ENCODE results near the gene RAMACL. TPM values are rescaled to one million over a fixed set of nuclear protein-coding genes. Genes with fewer than 3 reads are reported as not detected.

Gene RAMACL
- total and polyA plus RNA-seq, 4 experiments from 2014 or later: 0.30 to 0.41 (median 0.40) TPM

DNA sequence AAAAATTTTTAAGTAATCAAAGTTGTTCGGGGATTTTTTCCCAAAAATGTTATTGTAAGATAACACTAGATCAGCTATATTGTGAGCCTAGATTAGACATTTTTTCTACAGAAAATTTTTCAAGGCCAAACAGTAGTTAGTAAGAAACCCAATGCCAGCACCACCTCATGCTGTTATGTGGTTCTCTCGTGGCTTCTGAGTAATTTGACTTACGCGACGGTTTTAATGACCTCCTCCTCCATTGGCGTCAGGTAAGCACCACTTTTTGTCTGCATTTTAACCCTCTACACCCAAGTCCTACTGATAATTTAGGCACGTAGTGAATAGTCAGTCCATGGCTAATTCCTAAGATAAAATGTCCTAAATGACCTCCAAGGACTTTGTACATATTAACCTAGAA, 30.9 kb upstream of the RAMACL start:
- Histone ChIP-seq H3K27me3 (ENCODE audit: insufficient read depth, low read length) (no peaks in the 10 kb centered on the region), H3K4me1 (ENCODE audit: insufficient read depth, low read length) (no peaks in the 10 kb centered on the region), H3K9me3 (ENCODE audit: control insufficient read depth in 1 of 2, low read length in 2 of 2) (no peaks in the 10 kb centered on the region), H3K4me3 (ENCODE audit: low read length in 2 of 2) (no peak overlapping the region), H3K27ac (ENCODE audit: low read depth, low read length) (no peak overlapping the region), H3K36me3 (ENCODE audit: insufficient read depth, low read length) (no peaks in the 10 kb centered on the region)
- intact Hi-C loops (cut with micrococcal nuclease): no loop called here
- Mint-ChIP-seq H3K9me3 (no peaks in the 10 kb centered on the region), H3K27me3 (peaks cover 2 to 8% of the 10 kb centered on the region in 2 donors), H3K27ac (no peak overlapping the region), H3K4me3 (no peak overlapping the region), H3K4me1 (peaks cover 0 to 1% (median 0%) of the 10 kb centered on the region in 4 donors), H3K36me3 (peaks cover 0 to 5% of the 10 kb centered on the region in 2 donors)
- ChIA-PET CTCF (ENCODE audit: partially characterized antibody) (no interaction called here), POLR2A (ENCODE audit: partially characterized antibody) (no interaction called here)
- no peak for DNase-seq

DNA sequence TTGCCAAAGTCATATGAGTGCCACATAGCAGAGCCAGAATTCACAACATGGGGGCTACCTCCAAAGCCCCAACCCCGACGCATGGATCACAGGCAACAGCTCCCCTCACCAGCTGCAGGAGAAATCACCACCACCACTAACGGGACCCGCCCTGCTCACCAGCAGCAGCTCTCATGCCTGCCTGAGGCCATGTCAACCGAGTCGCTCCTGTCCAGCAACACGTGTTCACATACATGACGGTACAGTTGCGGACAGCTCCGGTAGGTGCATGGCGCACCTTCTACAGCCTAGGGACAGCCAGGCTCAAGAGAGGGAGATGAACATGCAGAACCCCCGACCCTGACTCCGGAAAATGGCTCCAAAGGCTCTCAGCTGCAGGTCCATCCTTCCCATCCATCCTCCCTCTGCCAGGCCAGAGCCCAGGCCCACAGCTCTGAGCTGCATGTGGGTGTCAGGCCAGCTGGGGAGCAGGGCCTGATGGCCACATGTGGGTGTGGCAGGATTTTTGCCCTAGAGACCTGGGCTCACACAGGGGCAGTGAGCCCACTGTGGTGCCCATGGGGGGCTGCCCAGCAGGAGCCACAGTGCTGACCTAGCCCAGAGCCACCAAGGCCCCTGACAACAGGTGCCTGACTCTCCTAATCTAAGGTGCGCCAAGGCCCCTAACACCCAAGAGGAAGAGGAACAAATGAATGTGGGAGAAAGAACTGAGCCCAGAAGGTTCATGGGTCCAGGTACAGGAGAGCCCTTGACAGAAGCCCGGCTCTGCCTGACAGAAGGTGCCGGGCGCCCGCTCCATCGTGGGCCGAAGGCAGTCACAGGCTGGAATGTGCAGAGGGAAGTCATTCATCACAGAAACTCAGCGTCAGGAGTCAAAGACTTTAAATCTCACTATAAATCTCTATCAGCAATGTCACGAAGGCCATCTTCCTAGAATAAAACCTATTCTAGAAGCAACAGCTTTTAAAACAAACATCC, 30.1 kb upstream of the RAMACL start:
- Histone ChIP-seq H3K36me3 (ENCODE audit: insufficient read depth, low read length) (no peaks in the 10 kb centered on the region), H3K4me1 (ENCODE audit: insufficient read depth, low read length) (no peaks in the 10 kb centered on the region), H3K27me3 (ENCODE audit: insufficient read depth, low read length) (no peaks in the 10 kb centered on the region), H3K27ac (ENCODE audit: low read depth, low read length) (no peak overlapping the region), H3K9me3 (ENCODE audit: control insufficient read depth in 1 of 2, low read length in 2 of 2) (no peaks in the 10 kb centered on the region), H3K4me3 (ENCODE audit: low read length in 2 of 2) (no peak overlapping the region)
- H3K27me3 Mint-ChIP-seq: peaks cover 0 to 4% of the 10 kb centered on the region in 2 donors
- DNase-seq: no peak
- ChIA-PET POLR2A (ENCODE audit: partially characterized antibody) (no interaction called here), CTCF (ENCODE audit: partially characterized antibody) (no interaction called here)
- no peak overlapping the region for H3K4me3 Mint-ChIP-seq
- peaks cover 0 to 5% of the 10 kb centered on the region in 2 donors for H3K36me3 Mint-ChIP-seq
- intact Hi-C loops (cut with micrococcal nuclease): no loop called here
- no peak overlapping the region for H3K27ac Mint-ChIP-seq
- no peaks in the 10 kb centered on the region for H3K9me3 Mint-ChIP-seq
- H3K4me1 Mint-ChIP-seq: peaks cover 0 to 1% (median 0%) of the 10 kb centered on the region in 4 donors

- H3K27me3 ChIP-seq (ENCODE audit: insufficient read depth, low read length): no peaks in the 10 kb centered on the region
- CTCF ChIA-PET (ENCODE audit: partially characterized antibody): no interaction called here
- no peak overlapping the region for H3K27ac ChIP-seq (ENCODE audit: low read depth, low read length)
These were observed 28.7 kb upstream of the RAMACL start for GRCh38 chr6:166615059-166615770.

DNA sequence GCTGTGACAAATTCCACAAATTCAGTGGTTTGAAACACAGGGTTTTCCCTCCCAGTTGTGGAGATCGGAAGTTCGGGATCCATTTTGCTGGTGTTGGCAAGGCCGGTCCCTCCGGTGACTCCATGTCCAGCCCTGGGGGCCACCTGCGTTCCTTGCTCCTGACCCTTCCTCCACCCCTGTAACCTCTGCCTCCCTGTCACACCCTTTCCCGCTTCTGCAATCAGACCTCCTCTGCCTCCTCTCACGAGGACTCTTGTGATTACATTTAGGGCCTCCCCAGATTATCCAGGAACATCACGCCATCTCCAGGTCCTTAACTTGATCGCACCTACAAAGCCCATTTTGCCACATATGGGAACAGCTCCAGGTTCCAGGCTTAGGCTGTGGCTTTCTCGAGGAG, 28.1 kb upstream of the RAMACL start:
- Mint-ChIP-seq H3K27me3 (no peaks in the 10 kb centered on the region), H3K27ac (no peak overlapping the region), H3K36me3 (peaks cover 0 to 5% of the 10 kb centered on the region in 2 donors), H3K9me3 (no peaks in the 10 kb centered on the region), H3K4me1 (peaks cover 0 to 1% (median 0%) of the 10 kb centered on the region in 4 donors), H3K4me3 (no peak overlapping the region)
- Histone ChIP-seq H3K9me3 (ENCODE audit: control insufficient read depth in 1 of 2, low read length in 2 of 2) (no peaks in the 10 kb centered on the region), H3K27ac (ENCODE audit: low read depth, low read length) (no peak overlapping the region), H3K4me3 (ENCODE audit: low read length in 2 of 2) (no peak overlapping the region), H3K4me1 (ENCODE audit: insufficient read depth, low read length) (no peaks in the 10 kb centered on the region), H3K27me3 (ENCODE audit: insufficient read depth, low read length) (no peaks in the 10 kb centered on the region), H3K36me3 (ENCODE audit: insufficient read depth, low read length) (no peaks in the 10 kb centered on the region)
- CTCF ChIA-PET (ENCODE audit: partially characterized antibody): no interaction called here
- POLR2A ChIA-PET (ENCODE audit: partially characterized antibody): no interaction called here
- no peak for DNase-seq
- intact Hi-C loops (cut with micrococcal nuclease): no loop called here

More at GRCh38 chr6:166615059-166615770, 28.7 kb upstream of the RAMACL start:
- peaks cover 0 to 1% (median 0%) of the 10 kb centered on the region in 4 donors for H3K4me1 Mint-ChIP-seq
- POLR2A ChIA-PET (ENCODE audit: partially characterized antibody): no interaction called here
- no peak overlapping the region for H3K4me3 Mint-ChIP-seq
- no peak for DNase-seq
- H3K9me3 Mint-ChIP-seq: no peaks in the 10 kb centered on the region
- H3K27me3 Mint-ChIP-seq: no peaks in the 10 kb centered on the region
- Histone ChIP-seq H3K9me3 (ENCODE audit: control insufficient read depth in 1 of 2, low read length in 2 of 2) (no peaks in the 10 kb centered on the region), H3K36me3 (ENCODE audit: insufficient read depth, low read length) (no peaks in the 10 kb centered on the region), H3K4me1 (ENCODE audit: insufficient read depth, low read length) (no peaks in the 10 kb centered on the region), H3K4me3 (ENCODE audit: low read length in 2 of 2) (no peak overlapping the region)
- intact Hi-C loops (cut with micrococcal nuclease): no loop called here
- no peak overlapping the region for H3K27ac Mint-ChIP-seq
- H3K36me3 Mint-ChIP-seq: peaks cover 0 to 5% of the 10 kb centered on the region in 2 donors

- Histone ChIP-seq H3K27ac (ENCODE audit: low read depth, low read length) (no peak overlapping the region), H3K4me3 (ENCODE audit: low read length in 2 of 2) (no peak overlapping the region), H3K4me1 (ENCODE audit: insufficient read depth, low read length) (no peaks in the 10 kb centered on the region), H3K27me3 (ENCODE audit: insufficient read depth, low read length) (no peaks in the 10 kb centered on the region), H3K36me3 (ENCODE audit: insufficient read depth, low read length) (no peaks in the 10 kb centered on the region), H3K9me3 (ENCODE audit: control insufficient read depth in 1 of 2, low read length in 2 of 2) (no peaks in the 10 kb centered on the region)
- H3K4me1 Mint-ChIP-seq: peaks cover 0 to 1% (median 0%) of the 10 kb centered on the region in 4 donors
- ChIA-PET CTCF (ENCODE audit: partially characterized antibody) (no interaction called here), POLR2A (ENCODE audit: partially characterized antibody) (no interaction called here)
- H3K36me3 Mint-ChIP-seq: peaks cover 0 to 5% of the 10 kb centered on the region in 2 donors
- H3K27ac Mint-ChIP-seq: no peak overlapping the region
- intact Hi-C loops (cut with micrococcal nuclease): no loop called here
- no peaks in the 10 kb centered on the region for H3K27me3 Mint-ChIP-seq
- no peaks in the 10 kb centered on the region for H3K9me3 Mint-ChIP-seq
- no peak for DNase-seq
- no peak overlapping the region for H3K4me3 Mint-ChIP-seq
These were observed 27.7 kb upstream of the RAMACL start for GRCh38 chr6:166614171-166614583.

DNA sequence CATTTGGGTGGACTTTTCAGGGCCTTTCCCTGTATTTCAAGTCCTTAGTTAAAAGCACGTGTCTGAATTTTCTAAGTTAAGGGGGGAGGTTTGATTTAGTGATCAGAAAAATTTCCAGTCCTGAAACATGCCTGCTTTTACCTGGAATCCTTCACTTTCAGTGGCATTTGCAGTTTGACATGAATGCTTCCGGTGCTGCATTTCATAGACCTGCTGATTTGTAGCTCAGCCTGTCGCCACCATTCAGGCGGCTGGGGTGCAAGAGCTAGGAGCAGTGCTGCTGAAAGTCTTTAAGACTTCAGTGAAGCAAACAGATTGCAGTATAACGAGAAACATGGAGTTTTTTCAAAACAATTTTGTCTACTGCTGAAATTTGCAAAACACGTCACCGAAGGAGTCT, 26.5 kb upstream of the RAMACL start:
- POLR2A ChIA-PET (ENCODE audit: partially characterized antibody): no interaction called here
- Histone ChIP-seq H3K36me3 (ENCODE audit: insufficient read depth, low read length) (no peaks in the 10 kb centered on the region), H3K27ac (ENCODE audit: low read depth, low read length) (no peak overlapping the region), H3K27me3 (ENCODE audit: insufficient read depth, low read length) (no peaks in the 10 kb centered on the region), H3K4me1 (ENCODE audit: insufficient read depth, low read length) (no peaks in the 10 kb centered on the region), H3K9me3 (ENCODE audit: control insufficient read depth in 1 of 2, low read length in 2 of 2) (no peaks in the 10 kb centered on the region), H3K4me3 (ENCODE audit: low read length in 2 of 2) (no peak overlapping the region)
- DNase-seq: no peak
- H3K36me3 Mint-ChIP-seq: no peaks in the 10 kb centered on the region
- no peak overlapping the region for H3K27ac Mint-ChIP-seq
- H3K4me1 Mint-ChIP-seq: peaks cover 0 to 1% (median 0%) of the 10 kb centered on the region in 4 donors
- CTCF ChIA-PET (ENCODE audit: partially characterized antibody): interaction anchor here (0.6 kb wide), 1 partner anchor 140 kb away, joined by 3 read pairs; no protein-coding TSS in a partner anchor
- H3K9me3 Mint-ChIP-seq: no peaks in the 10 kb centered on the region
- intact Hi-C loops (cut with micrococcal nuclease): no loop called here
- no peak overlapping the region for H3K4me3 Mint-ChIP-seq
- H3K27me3 Mint-ChIP-seq: no peaks in the 10 kb centered on the region

GRCh38 chr6:166612471-166612881, 26.0 kb upstream of the RAMACL start:
- Mint-ChIP-seq H3K27me3 (no peaks in the 10 kb centered on the region), H3K9me3 (no peaks in the 10 kb centered on the region), H3K4me1 (peaks cover 0 to 1% (median 0%) of the 10 kb centered on the region in 4 donors), H3K4me3 (no peak overlapping the region), H3K27ac (no peak overlapping the region), H3K36me3 (no peaks in the 10 kb centered on the region)
- Histone ChIP-seq H3K4me3 (ENCODE audit: low read length in 2 of 2) (no peak overlapping the region), H3K4me1 (ENCODE audit: insufficient read depth, low read length) (no peaks in the 10 kb centered on the region), H3K27ac (ENCODE audit: low read depth, low read length) (no peak overlapping the region), H3K9me3 (ENCODE audit: control insufficient read depth in 1 of 2, low read length in 2 of 2) (no peaks in the 10 kb centered on the region), H3K27me3 (ENCODE audit: insufficient read depth, low read length) (no peaks in the 10 kb centered on the region), H3K36me3 (ENCODE audit: insufficient read depth, low read length) (no peaks in the 10 kb centered on the region)
- POLR2A ChIA-PET (ENCODE audit: partially characterized antibody): no interaction called here
- intact Hi-C loops (cut with micrococcal nuclease): no loop called here
- CTCF ChIA-PET (ENCODE audit: partially characterized antibody): no interaction called here
- no peak for DNase-seq
